Mammary epithelial cell (primary cell): ENCODE data around the gene STK33.

ENCODE experiments used
- CTCF ChIP-seq, 2 donors: IDR thresholded peaks in 1 of 2; conservative IDR thresholded peaks in 1 of 2; 2 replicates each; pipeline ENCODE4 v1.5.1; 2011 to 2012; ENCODE audit warnings: inconsistent platforms in 2 of 2, low read length in 2 of 2, mild to moderate bottlenecking in 2 of 2, control low read depth in 1 of 2, low read depth in 1 of 2; ENCODE audit not compliant: insufficient read depth in 1 of 2; ENCODE audit errors: extremely low read depth in 1 of 2
- EZH2 ChIP-seq: IDR thresholded peaks from 2 replicates; pipeline ENCODE4 v1.6.1; 2012; ENCODE audit warnings: low read length, inconsistent platforms, borderline replicate concordance

- TF ChIP-seq CTCF (conservative IDR thresholded peaks at IDR 0.05 in 1 of 2, IDR thresholded peaks at IDR 0.05 in 1 of 2; ENCODE audit: extremely low read depth in 1 of 2, insufficient read depth in 1 of 2, low read depth in 1 of 2, low read length in 2 of 2) (no peak), EZH2 (no peak)
These were observed 190.7 kb downstream of the STK33 start for GRCh38 chr11:8403310-8403709.
